Esophagus muscularis mucosa (tissue), 4 donors: Measurements from ENCODE around the gene PACSIN2.

ENCODE experiments used
- CTCF ChIP-seq, 3 experiments: fragments of 200-600 bp in 2 of 3; fragments of 450-650 bp in 1 of 3; sonication (generic) in 2 of 3; IDR thresholded peaks; one replicate each; pipeline ENCODE4 v1.5.1; 2017 to 2019; ENCODE audit warnings: antibody characterized with exemption in 3 of 3, mild to moderate bottlenecking in 2 of 3, moderate library complexity in 1 of 3
- EP300 ChIP-seq: sonication (generic); formaldehyde crosslinking; IDR thresholded peaks from one replicate; pipeline ENCODE4 v1.6.1; 2017; ENCODE audit warnings: antibody characterized with exemption
- POLR2A ChIP-seq: fragments of 450-650 bp; IDR thresholded peaks from one replicate; pipeline ENCODE4 v1.6.1; 2017; ENCODE audit warnings: antibody characterized with exemption, moderate library complexity, mild to moderate bottlenecking, low read depth
- POLR2AphosphoS5 ChIP-seq, 2 donors: sonication (generic); formaldehyde crosslinking; IDR thresholded peaks; one replicate each; pipeline ENCODE4 v1.6.1; 2017; ENCODE audit warnings: antibody characterized with exemption in 2 of 2

GRCh38 chr22:42891696-42892095 lies 123.3 kb downstream of the PACSIN2 start:
- TF ChIP-seq CTCF (IDR thresholded peaks at IDR 0.05) (no peak), EP300 (no peak), POLR2A (no peak), POLR2AphosphoS5 (IDR thresholded peaks at IDR 0.05) (no peak)
